Forelimb muscle (tissue), 1 donor: ENCODE measurements around the gene NDUFS2. TPM values are rescaled to one million over a fixed set of nuclear protein-coding genes. Genes with fewer than 3 reads are reported as not detected.

Experiments used
- DNase-seq: peaks from one replicate; pipeline ENCODE4 v3.0.0-alpha.2; 2013; ENCODE audit warnings: low read depth
- polyA plus RNA-seq: library from polyadenylated mRNA; unstranded; fragments of 120-200 nt; gene quantifications from one replicate; pipeline ENCODE4 v1.2.1, GENCODE V29; 2013; ENCODE audit not compliant: insufficient read length

The NDUFS2 gene
- polyA plus RNA-seq, 1 donor: 142 TPM

DNA sequence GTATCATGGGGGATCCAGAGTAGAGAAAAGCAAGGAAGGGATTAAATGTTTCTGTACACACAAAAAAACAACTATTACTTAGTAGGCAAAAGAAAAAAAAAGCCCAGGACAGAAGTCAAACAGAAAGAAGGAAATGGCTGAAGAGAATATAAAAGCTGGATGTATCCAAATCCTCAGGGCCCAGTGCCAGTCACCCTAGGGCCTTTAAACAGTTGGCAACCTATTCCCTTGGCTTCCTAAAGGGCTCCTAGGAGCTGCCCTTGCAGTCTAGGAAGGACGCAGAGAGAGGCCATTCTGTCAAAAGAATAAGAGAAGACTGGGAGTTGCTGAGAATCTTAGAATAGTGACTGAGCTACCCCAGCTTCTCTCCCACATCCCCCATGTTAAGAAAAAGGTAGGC is 29.8 kb upstream of the NDUFS2 start:
- no peak for DNase-seq

DNA sequence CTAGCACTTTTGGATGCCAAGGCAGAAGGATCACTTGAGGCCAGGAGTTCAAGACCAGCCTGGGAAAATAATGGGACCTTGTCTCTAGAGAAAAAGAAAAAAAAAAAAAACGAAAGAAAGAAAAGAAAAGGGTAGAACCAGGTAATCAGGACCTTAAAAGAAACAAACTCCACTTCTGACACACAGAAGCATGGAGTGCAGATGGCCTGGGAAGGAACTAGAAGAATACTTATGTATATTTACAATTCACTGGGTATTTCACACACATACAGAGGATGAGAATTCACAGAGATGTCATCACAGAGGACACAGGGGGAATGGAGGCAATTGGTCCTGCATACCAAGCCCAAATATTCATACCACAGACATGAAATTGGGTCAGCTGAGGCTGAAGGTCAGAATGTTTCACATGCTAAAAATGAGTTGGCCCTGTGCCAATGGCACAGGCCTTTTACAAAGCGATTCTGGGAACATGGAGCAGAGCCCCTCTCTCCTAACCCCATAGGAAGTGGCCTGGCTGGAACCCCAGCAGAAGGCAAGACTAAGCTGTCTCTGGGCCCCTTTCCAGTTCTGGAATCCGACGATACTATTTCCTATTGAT is 29.3 kb upstream of the NDUFS2 start:
- no peak for DNase-seq

DNA sequence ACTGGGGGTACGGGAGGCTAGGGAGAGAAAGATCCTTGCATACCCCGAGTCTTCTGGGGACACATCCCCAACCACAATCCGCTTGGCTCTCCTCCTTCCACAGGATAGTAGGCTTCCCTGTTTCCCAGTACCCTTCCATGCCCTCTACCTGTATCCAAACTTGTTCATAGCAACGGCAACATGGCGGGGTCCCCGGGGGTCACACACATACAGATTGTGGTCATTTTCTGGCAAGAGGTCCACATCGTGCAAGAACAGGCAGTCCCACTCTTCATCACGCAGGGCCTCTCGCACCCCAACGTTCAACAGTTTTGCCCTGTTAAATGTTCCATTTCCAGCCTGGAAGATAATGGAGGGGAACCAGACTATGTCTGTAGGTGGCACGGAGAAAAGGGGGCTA is 28.5 kb upstream of the NDUFS2 start:
- no peak for DNase-seq

DNA sequence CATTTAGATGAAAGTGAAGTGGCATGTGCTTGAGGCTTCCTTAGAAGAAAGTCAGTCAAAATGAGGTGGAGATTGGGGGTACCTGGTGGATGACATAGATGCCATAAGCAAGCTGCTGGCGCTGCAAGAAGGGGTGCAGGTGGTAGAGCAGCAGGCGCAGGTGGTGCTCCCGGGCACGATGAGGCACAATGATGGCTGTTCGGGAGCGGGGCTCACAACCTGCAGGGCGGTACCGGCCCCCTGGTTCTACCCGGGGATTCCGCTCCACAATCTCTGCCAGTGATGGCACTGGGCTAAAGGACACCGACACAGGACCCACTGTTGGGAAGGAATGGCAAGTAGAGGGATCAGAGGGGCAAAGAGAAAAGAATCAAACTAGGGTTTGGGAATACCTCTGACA is 27.3 kb upstream of the NDUFS2 start:
- DNase-seq: no peak

DNA sequence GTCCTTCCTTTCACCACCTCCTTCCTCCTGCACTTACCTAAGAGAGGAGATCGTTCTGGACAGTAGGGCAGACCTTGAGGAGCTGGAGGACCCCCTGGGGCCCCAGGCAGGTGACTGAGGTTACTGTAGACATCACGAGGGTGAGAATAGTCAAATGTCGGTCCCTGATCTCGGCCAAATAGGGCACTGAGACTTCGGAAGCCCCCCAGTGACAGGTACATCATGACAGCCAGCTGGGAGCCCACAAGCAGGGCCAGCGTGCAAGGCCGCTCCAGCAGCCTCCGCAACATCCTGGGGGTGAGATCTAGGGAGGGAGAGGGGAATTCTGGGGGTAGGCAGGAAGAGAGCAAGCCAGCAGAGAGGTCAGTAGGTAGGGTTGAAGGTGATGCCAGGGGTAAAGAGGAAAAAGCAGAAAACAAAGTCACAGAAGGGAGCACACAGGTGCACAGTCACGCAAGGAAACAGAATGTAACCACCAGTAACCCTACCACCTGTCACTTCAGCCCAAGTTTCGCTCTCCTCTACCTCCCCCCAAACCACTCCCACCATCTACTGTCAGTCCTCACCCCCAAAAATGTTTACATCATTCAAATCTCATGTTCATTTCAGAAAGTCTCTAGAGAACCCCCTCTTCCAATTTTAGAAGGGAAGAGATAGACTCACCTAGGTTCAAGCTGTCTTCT is 26.3 kb upstream of the NDUFS2 start:
- no peak for DNase-seq

DNA sequence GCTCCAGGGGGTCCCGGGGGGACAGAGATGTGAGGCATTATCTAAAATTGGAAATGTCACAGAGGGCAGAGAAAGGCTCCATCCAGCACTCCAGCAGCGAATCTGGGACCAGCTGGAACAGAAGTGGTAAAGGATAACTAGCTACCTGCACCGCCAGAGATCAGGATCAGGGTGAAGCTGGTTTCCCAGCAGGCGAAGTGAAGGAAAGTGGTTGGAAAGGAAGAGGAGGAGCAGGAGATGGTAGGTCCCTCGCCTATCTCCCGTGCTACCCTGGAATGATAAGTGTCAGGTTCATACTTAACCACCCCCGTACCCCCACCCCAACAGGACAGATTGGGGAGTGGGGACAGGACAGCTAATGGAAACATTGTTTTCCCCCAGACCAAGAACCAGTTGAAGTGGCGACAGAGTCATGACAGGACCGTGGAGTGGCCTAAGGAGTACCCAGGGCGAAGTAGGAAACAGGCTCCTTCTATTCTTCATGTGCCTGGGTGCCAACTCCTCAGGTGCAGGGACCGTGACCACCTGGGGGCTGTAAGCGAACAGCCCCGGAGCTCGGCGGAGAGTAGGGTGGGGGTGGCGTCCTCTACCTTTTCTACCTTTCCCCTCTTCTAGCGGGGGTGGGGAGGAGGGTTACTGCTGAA is 25.6 kb upstream of the NDUFS2 start:
- DNase-seq: no peak

DNA sequence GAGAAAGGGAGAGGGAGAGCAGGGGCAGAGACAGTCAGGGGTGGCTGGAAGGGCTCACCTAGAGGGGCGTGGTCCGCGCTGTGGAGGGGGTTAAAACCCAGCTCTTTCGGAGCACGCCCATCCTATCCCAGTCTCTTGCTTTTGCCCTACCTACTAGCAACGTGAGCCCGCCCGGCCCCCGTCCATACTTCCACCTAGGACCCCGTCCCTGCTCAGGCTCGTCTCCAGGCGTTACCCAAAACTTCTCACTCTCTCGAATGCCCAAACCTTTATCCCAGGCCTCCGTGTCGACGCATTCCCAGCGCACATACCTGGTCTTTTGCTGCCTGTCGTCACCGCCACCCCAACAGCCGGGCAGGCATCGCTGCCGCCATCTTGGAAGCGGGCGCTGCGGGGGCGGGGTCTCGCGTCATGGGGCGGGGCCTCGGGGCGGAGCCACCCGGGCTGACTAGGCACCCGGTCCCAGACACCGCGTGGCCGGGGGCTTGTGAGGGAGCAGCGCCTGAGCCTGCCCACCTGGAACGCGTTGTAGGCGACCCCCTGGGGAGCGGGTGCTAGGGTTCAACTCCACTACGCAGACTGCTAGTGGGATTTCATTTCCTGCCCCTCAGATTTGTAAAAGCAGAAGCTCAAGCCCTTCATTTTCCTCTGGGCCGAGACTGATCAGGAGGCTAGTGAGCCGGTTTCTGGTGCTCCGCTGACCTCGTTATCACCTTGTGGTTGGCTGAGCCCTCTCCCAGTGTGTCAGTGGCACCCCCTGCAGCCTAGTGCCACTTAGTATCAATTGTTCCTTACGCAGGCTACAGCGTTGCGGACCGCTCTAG is 24.8 kb upstream of the NDUFS2 start, which contains the start of gene B4GALT3:
TSS of gene B4GALT3 (minus strand) at position 396 of the 824 bp plus-strand sequence. CDS start 1,447 bp downstream, outside the sequence.
- no peak for DNase-seq

DNA sequence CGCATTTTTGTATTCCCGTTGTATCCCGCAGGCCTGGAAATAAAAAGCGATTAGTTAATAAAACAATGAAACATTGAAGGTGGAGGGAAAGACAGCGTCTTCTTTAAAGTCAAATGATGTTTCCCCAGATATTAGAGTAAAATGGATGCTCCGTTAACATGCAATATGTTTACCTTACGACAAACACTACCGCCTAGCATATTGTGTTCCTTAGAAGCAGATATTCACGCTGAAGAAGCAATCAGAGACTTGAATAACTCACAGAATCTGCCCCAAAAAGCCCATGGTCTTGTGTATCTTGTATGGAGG is 24.3 kb upstream of the NDUFS2 start:
- DNase-seq: no peak

DNA sequence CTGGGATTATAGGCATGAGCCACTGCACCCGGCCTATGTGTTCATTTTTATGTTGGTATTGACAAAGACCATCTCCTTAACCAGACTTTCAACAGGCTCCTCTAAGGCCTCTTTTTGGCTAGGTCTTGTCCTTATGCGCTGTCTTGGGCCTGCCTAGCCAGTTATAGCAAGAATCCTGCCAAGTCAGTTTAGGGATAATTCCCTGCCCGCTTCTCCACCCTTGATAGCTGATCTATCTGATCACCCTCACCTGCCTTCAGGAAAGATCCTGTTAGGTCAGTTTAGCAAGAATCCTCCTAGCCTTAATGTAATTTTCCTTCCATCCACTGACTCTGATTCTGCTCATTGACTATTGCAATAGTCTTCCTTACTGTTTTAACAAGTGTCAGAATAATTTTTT is 22.5 kb upstream of the NDUFS2 start:
- DNase-seq: no peak

DNA sequence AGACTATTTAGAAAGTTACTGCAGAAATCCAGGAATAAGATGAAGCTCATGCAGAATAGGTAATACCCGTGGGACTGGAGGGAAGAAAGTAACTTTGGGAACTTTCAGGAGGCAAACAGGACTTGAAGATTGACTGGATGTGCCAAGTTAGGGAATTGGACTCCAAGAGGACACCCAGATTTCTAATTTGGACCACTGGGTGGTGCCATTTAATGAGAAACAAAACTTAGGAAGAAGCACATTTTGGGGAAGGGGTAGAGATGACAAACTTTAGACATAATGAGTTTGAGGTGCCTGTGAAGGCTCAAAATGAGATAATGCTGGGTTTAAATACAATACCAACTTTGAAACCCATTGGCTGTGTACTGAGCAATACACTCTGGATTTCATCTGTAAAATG is 21.5 kb upstream of the NDUFS2 start:
- no peak for DNase-seq

DNA sequence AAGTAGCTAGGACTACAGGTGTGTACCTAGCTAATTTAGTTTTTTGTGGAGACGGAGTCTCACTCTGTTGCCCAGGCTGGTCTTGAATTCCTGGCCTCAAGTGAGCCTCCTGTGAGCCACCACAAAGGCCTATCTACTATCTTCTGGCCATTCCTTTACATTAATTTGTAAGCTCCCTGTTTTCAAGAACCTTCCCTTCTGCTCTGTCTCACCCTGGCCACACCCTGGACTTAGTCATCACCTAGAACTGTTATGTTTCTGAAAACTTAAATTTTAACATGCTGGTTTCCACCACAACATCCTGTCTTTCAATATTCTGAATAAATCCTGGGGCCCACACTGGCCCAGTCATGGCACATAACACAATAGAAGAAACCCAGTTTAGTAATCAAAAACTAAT is 20.0 kb upstream of the NDUFS2 start:
- no peak for DNase-seq

DNA sequence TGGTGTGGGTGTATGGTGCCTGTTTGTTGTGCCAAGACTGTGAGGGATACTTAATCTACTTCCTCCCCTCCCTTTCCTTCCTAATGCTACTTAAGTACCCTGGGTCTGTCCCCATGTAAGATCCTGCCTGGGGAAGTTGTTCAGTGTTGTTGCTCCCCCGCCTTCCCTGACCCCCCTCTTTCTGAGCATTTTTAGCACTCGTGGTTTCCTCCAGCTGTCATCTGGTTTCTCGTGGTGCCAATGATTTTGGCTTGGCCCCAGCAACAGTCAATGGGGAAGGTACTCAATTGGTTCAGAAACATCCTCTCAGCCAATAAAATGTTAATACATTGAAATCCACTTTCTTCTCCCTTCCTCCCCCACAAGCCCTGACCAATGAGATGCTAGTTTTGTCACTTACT is 16.9 kb upstream of the NDUFS2 start:
- DNase-seq: no peak

DNA sequence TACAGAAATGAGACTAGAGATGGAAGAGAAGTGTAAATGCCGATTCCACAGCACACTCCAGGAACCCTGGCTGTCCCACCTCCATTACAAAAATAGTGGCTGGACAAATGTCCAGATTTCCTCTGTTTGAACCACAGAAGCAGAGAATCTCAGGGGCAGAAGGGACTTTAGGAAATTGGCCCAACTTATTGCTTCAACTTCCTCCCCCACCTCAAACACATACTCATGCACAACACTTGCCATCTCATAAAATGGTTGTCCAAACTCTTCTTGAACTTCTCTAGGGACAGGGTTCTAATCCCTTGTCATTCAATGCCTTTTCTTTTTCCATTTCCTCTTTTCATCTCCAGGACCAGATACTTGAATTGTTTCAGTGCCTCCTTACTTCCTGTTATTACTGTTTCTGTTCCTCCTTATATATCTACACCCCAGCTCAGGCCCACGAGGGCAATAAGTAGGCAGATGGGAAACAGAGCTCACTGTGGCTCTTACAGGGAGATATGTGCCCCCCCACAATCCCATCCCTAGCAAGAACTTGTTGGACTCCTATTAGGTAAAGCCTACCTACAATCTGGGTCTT is 16.3 kb upstream of the NDUFS2 start:
- DNase-seq: no peak

DNA sequence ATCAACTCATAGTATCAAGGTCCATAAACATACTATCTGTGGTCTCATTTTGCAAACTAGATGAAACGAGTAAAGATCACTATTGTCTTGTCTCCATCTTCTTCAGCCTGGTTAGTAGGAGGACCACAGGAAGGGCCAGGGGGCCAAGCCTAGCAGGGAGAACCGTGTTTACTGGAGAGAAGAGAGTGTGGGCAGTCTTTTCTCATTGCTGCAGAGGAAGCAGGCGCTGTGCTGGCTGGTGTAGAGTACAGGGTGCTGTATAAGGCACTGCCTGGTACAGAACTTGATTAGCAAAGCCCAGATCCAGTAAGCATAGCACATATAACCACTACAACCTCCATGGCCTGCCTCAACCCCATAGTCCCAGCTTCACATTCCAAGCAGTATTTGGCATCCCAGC is 14.9 kb upstream of the NDUFS2 start:
- no peak for DNase-seq

DNA sequence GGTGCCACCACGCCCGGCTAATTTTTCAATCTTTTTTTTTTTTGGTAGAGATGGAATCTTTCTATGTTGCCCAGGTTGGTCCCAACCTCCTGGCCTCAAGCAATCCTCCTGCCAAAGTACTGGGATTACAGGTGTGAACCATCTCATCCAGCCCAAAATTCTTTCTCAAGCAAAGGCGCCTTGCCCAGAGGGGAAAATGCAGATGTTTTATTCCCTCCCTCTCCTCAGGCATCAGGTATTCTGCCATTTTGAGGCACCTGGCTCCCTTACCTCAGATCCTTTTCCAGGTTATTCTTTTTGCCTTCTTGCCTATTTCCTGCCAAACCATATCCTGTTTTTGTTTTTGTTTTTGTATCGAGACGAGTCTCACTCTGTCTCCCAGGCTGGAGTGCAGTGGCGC is 13.8 kb upstream of the NDUFS2 start:
- no peak for DNase-seq

DNA sequence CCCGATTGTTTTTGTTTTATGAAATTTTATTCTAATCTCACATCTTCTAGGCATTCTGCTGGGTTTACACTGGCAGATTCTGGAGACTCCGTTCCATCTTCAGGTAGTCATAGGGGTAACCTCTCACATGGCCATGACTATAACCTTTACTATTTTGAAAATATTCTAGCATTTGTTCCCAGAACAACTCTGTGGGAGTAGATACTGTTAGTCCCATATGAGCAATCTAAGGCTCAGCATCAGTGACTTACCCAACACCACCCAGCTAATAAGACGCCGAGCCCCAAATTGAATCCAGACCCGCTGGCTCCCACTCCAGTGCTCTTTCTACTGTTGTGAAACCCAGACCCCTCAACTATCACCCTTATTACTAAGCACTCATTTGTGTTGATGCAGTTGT is 13.1 kb upstream of the NDUFS2 start:
- DNase-seq: no peak

DNA sequence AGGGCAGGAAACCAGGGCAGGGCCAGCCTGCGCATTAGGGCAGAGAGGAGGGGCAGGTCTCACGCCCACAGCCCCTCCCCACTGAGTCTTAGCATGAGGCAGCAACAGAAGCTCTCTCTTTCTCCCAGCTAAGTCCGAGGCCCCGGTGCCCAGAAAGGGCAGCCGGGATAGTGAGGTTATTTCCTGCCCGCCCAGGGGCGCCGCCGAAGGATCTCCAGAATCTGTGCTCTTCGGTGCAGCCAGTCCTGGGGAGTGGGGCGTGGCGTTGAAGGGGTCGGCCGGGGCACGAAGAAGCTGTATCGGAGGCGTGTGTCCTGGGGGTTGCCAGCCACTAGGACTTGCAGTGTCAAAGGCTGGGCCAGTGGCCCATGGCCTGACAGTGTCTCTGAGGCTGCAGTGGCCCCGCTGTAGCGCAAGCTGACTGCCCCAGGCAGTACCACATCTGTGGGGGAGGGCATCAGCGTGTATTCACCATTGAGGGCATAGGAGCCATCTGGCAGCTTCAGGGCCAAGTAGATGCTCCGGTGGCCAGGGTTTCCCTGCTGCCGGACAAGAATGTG is 11.1 kb upstream of the NDUFS2 start:
- DNase-seq: no peak

DNA sequence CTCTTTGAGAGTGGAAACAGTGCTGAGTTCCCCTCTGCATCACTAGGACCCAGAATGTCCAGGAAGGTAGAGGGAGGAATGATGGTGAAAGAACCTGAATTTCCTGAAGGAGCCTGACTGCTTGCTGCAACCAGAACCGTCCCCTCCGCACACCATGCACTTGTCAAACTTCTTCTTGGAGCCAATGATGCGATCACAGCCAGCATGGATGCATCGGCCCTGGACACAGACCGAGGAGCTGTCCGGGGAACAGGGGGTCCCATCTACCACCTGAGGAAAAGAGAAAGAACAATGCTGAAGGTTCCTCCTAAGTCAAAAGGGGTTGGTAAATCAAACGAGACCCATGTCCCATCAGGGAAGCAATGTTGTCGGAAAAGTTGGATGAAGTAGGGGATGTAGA is 10.2 kb upstream of the NDUFS2 start:
- DNase-seq: no peak

DNA sequence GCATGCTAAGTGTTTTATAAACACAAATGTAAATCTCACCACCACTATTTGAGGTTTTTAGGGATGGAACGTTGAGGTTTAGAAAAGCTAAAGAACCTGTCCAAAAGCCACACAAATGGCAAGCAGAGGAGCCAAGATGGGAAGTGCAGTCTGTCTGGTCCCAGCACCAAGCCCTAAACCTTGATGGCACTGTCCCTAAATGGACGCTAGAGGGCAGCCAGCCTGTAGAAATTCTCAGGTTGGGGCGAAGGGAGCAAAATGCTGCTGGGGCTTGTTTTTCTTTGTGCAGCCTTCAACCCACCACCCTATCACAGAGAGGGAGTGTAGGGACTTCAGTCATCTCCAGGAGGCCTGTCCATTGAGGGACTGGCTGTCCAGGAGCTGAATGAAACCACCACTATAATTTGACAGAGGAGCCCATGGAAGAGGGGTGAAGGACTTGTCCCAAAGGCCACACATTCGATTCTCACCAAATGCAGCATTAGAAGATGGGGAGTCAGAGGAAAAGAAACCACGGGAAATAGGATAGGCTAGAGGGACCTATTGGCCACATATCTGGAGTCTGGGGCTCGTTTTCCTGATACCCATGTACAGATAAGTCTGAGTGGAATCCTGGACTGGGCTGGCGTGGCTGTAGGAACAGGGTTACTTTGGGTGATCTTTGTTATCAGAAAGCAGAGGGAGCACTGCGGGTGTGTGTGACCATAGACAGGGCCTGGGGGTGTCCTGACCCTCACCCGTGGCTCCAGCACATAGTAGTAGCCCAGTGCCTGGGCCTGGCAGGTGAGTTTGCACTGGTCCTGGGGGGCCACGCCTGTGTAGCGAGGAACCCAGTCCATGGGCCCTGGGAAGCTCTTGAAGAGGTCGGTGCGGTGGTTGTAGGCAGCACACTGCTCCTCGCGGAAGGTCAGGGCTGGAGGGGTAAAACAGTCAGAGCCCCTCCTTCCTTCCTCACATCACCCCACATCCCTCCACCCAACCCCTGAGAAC is 9.4 kb upstream of the NDUFS2 start:
- no peak for DNase-seq

DNA sequence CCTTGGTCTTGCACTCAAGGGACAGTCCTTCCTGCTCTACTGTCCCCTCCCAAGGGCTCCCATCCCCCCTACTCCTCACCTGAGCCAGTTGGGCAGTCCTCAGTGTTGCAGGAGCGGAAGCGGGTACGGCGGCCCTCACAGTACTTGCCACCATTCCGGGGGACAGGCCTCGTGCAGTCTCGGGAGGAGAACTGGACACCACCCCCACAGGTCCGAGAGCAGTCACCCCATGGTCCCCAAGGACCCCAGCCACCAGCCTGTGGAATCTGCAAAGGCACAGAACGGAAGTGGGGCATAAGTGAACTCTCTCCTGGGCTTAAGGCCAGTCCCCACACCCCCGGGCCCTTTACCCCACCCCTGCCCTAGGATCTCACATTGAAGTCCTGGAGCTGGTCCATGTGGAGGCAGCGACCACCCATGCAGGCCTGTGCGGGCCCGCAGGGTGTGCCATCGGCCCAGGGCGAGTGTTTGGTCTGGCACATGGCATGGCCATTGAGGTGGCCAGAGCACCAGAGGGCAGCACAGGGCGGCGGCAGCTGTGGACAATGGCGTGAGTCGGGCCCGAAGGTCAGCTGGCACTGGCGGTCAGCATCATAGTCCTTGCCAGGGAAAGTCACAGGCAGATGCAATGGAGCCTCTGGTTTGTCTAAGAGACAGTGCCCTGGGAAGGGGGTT is 8.5 kb upstream of the NDUFS2 start:
- no peak for DNase-seq
